ENCODE results near the gene KIAA0232.

The KIAA0232 gene

GRCh38 chr4:6920171-6920570 is 137.6 kb downstream of the KIAA0232 start:
- no peak for DNase-seq (ENCODE audit: low read depth, low spot score)
- no peak for TF ChIP-seq CTCF (IDR thresholded peaks at IDR 0.05; ENCODE audit: low read depth, low read length)
- in situ Hi-C loops (cut with HindIII; ENCODE audit: low sequenced_read_pairs) = no loop called here
- H3K4me3 ChIP-seq (ENCODE audit: low read depth, low read length) = no peak overlapping the region

- DNase-seq (ENCODE audit: low read depth, low spot score) = no peak
- no peak for TF ChIP-seq CTCF (IDR thresholded peaks at IDR 0.05; ENCODE audit: low read depth, low read length)
- no peak overlapping the region for H3K4me3 ChIP-seq (ENCODE audit: low read depth, low read length)
- in situ Hi-C loops (cut with HindIII; ENCODE audit: low sequenced_read_pairs) = no loop called here
Measured at GRCh38 chr4:6923507-6923906, 141.0 kb downstream of the KIAA0232 start.

- H3K4me3 ChIP-seq (ENCODE audit: low read depth, low read length) = no peak overlapping the region
- in situ Hi-C loops (cut with HindIII; ENCODE audit: low sequenced_read_pairs) = no loop called here
- TF ChIP-seq CTCF (IDR thresholded peaks at IDR 0.05; ENCODE audit: low read depth, low read length) = no peak
- DNase-seq (ENCODE audit: low read depth, low spot score) = no peak
Measured at GRCh38 chr4:6924361-6924779, 141.8 kb downstream of the KIAA0232 start.

- in situ Hi-C loops (cut with HindIII; ENCODE audit: low sequenced_read_pairs) = no loop called here
- no peak for DNase-seq (ENCODE audit: low read depth, low spot score)
- no peak for TF ChIP-seq CTCF (IDR thresholded peaks at IDR 0.05; ENCODE audit: low read depth, low read length)
- no peak overlapping the region for H3K4me3 ChIP-seq (ENCODE audit: low read depth, low read length)
Measured at GRCh38 chr4:6925357-6925836, 142.9 kb downstream of the KIAA0232 start.

- no peak for TF ChIP-seq CTCF (IDR thresholded peaks at IDR 0.05; ENCODE audit: low read depth, low read length)
- DNase-seq (ENCODE audit: low read depth, low spot score) = no peak
- in situ Hi-C loops (cut with HindIII; ENCODE audit: low sequenced_read_pairs) = no loop called here
- no peak overlapping the region for H3K4me3 ChIP-seq (ENCODE audit: low read depth, low read length)
Measured at GRCh38 chr4:6926081-6926480, 143.6 kb downstream of the KIAA0232 start.

GRCh38 chr4:6926681-6927478 is 144.4 kb downstream of the KIAA0232 start:
- in situ Hi-C loops (cut with HindIII; ENCODE audit: low sequenced_read_pairs) = no loop called here
- no peak overlapping the region for H3K4me3 ChIP-seq (ENCODE audit: low read depth, low read length)
- no peak for DNase-seq (ENCODE audit: low read depth, low spot score)
- no peak for TF ChIP-seq CTCF (IDR thresholded peaks at IDR 0.05; ENCODE audit: low read depth, low read length)

Data from astrocyte of the spinal cord (primary cell).